RWPE2 (cell line): ENCODE results near the gene PAK2.

Experiments
- ATAC-seq: fragments of 200-7000 bp; cut with Tn5 transposase; 3 replicates; pipeline ENCODE4 v1.9.1; 2021; ENCODE audit warnings: low read depth
- DNase-seq: peaks from one replicate; pipeline ENCODE4 v3.0.0-alpha.2; 2020; ENCODE audit warnings: low spot score
- H3K27ac ChIP-seq: fragments of 450-650 bp; 2 replicates; pipeline ENCODE4 v1.5.1; 2017; ENCODE audit warnings: mild to moderate bottlenecking; ENCODE audit not compliant: poor library complexity, severe bottlenecking
- H3K27me3 ChIP-seq: fragments of 250-450 bp; sonication (Bioruptor Pico); 2 replicates; pipeline ENCODE4 v1.5.1; 2021; ENCODE audit warnings: mild to moderate bottlenecking, moderate library complexity; ENCODE audit not compliant: insufficient read depth, poor library complexity, severe bottlenecking
- H3K36me3 ChIP-seq: fragments of 250-450 bp; sonication (Bioruptor Pico); 2 replicates; pipeline ENCODE4 v1.5.1; 2020; ENCODE audit warnings: low read depth, mild to moderate bottlenecking, moderate library complexity
- H3K4me1 ChIP-seq: fragments of 250-450 bp; sonication (Bioruptor Pico); 2 replicates; pipeline ENCODE4 v1.5.1; 2021; ENCODE audit warnings: mild to moderate bottlenecking, moderate library complexity; ENCODE audit not compliant: insufficient read depth, poor library complexity, severe bottlenecking
- H3K4me3 ChIP-seq: fragments of 250-450 bp; sonication (Bioruptor Pico); 2 replicates; pipeline ENCODE4 v1.5.1; 2021; ENCODE audit warnings: mild to moderate bottlenecking, moderate library complexity; ENCODE audit not compliant: severe bottlenecking
- H3K9me3 ChIP-seq: fragments of 250-450 bp; sonication (Bioruptor Pico); 2 replicates; pipeline ENCODE4 v1.5.1; 2021; ENCODE audit warnings: mild to moderate bottlenecking, moderate library complexity; ENCODE audit not compliant: severe bottlenecking
- TF ChIP-seq, protein P1 (sequence below): fragments of 450-650 bp; IDR thresholded peaks from one replicate; pipeline ENCODE4 v1.5.1; 2017; ENCODE audit warnings: mild to moderate bottlenecking, moderate library complexity; ENCODE audit not compliant: poor library complexity, severe bottlenecking

PAK2 gene

DNA sequence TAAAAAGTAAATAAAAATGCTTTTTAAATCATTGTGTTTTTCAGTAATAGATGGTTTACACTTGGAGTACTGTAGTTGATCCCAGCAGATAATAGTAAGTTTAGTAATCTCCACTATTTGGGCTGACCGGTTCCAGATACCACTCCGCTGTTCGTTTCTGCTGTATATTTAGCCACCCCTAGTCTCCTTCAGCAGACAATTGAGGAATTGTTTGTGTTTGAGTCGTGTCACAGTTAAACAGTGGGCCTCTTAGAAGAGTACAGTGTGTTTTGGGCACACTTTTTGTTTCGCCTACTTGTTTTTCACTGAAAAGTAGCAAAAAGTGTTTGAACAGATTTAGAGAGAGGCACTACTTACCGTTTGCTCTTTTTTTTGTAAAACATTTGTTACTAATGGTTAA lies 33.2 kb downstream of the PAK2 start:
- ATAC-seq (no peak), DNase-seq (no peak)
- TF ChIP-seq, protein P1, sequence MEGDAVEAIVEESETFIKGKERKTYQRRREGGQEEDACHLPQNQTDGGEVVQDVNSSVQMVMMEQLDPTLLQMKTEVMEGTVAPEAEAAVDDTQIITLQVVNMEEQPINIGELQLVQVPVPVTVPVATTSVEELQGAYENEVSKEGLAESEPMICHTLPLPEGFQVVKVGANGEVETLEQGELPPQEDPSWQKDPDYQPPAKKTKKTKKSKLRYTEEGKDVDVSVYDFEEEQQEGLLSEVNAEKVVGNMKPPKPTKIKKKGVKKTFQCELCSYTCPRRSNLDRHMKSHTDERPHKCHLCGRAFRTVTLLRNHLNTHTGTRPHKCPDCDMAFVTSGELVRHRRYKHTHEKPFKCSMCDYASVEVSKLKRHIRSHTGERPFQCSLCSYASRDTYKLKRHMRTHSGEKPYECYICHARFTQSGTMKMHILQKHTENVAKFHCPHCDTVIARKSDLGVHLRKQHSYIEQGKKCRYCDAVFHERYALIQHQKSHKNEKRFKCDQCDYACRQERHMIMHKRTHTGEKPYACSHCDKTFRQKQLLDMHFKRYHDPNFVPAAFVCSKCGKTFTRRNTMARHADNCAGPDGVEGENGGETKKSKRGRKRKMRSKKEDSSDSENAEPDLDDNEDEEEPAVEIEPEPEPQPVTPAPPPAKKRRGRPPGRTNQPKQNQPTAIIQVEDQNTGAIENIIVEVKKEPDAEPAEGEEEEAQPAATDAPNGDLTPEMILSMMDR: no peak
- H3K4me1 ChIP-seq: peaks cover 25% of the 10 kb centered on the region
- H3K4me3 ChIP-seq: no peak overlapping the region
- H3K9me3 ChIP-seq: no peaks in the 10 kb centered on the region
- H3K27me3 ChIP-seq: no peaks in the 10 kb centered on the region
- H3K36me3 ChIP-seq: peaks cover 12% of the 10 kb centered on the region
- peak overlapping the region; percentile 75 for H3K27ac ChIP-seq

DNA sequence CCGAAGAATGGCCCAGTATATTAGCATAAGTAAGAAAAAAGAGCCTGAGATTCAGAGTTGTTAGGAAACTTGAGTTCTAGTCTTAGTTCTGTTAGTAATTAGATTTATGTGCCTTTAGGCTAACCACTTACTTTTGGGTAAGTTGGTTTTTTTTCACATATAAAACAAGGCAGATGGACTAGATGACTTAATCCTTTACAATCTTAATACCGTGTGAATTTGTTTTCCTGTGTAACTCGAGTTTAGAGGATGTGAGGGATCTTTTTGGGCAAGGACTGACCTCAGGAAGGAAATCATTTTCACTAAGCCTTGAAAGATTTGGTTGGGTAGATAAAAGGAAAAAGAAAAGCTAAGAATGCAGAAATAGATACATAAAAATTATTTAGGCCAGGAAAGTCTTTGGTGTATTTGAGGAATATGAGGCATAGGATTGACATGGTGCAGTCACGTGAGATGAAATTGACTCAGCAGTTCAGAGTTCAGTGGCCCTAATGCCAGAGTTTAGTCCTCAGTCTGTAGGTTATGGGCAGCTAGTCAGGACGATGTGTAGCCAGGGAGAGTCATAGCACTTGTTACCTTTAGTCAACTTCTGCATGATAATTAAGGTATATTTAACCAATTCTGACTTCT lies 34.6 kb downstream of the PAK2 start:
- TF ChIP-seq, protein P1: no peak
- no peak overlapping the region for H3K4me3 ChIP-seq
- H3K36me3 ChIP-seq: peaks cover 5% of the 10 kb centered on the region; the same call in 1 of the 2 replicates
- peak overlapping the region; percentile 75 for H3K27ac ChIP-seq
- no peaks in the 10 kb centered on the region for H3K27me3 ChIP-seq
- ATAC-seq (peak; percentile 63), DNase-seq (no peak)
- peaks cover 39% of the 10 kb centered on the region for H3K4me1 ChIP-seq
- no peaks in the 10 kb centered on the region for H3K9me3 ChIP-seq

DNA sequence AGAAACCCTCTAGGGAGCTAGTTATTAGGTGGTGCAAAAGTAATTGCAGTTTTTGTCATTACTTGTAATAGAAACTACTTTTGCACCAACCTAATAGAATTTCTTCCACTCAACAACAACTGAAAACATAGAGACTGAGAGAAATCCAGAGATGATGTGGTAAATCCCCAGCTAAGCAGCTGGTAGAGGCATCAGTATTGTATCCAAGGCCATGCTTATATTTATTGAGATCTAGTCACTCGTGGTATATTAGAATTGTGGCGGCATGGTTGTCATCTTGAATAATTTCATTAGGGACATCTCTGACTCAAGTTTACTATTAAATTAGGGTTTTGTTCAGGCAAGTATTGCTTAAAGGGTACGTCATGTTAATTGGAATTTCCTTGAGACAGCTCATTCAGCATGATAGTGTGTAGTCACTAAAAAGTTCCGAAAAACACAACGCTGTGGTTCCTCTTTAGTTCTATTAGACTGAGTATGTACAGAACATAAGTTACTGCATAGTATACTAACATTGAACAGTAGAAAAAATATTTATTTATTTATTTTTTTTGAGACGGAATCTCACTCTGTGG lies 35.3 kb downstream of the PAK2 start:
- Histone ChIP-seq H3K4me3 (no peak overlapping the region), H3K4me1 (peaks cover 45% of the 10 kb centered on the region), H3K27me3 (no peaks in the 10 kb centered on the region), H3K36me3 (peaks cover 11% of the 10 kb centered on the region), H3K27ac (peak overlapping the region; percentile 75), H3K9me3 (no peaks in the 10 kb centered on the region)
- ATAC-seq (peak; percentile 61), DNase-seq (no peak)
- TF ChIP-seq, protein P1: no peak

DNA sequence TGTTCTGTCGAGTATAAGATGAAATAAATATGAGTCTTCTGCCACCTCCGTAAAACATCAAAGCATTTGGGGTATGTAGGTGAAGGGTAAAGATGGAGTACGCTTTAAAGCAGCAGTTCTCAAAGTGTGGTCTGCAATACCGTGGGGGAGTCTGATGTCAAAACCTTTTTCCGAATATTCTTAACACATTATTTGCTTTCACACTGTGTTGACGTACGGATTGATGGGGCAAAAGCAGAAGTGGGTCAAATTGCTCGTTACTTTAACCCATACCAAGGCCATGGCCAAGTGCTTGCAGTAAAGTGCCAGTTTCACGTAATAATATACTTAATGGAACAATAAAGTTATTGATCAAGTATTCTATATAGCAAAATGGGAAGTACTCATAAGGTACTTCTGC lies 36.3 kb downstream of the PAK2 start:
- Histone ChIP-seq H3K4me3 (no peak overlapping the region), H3K9me3 (no peaks in the 10 kb centered on the region), H3K27me3 (no peaks in the 10 kb centered on the region), H3K27ac (no peak overlapping the region), H3K4me1 (peaks cover 45% of the 10 kb centered on the region), H3K36me3 (peaks cover 15% of the 10 kb centered on the region)
- DNase-seq (no peak), ATAC-seq (no peak)
- TF ChIP-seq, protein P1: no peak

DNA sequence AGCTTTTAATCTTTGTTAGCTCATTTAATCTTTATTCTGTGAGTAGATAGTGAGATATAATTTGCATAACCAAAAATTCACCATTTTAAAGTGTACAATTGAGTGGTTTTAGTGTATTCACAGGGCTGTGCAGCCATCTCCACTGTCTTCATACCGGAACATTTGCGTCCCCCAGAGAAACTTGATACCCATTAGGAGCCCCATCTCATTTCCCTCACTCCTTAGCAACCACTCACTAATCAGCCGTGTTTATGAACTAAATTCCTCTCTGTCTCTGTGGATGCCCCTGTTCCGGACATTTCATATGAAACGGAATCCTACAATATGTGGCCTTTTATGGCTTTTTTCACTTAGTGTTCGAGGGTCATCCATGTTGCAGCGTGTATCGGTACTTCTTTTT lies 38.2 kb downstream of the PAK2 start:
- TF ChIP-seq, protein P1: no peak
- no peak overlapping the region for H3K4me3 ChIP-seq
- peaks cover 17% of the 10 kb centered on the region for H3K36me3 ChIP-seq
- H3K4me1 ChIP-seq: peaks cover 45% of the 10 kb centered on the region
- peak overlapping the region; percentile 65 for H3K27ac ChIP-seq
- ATAC-seq (no peak), DNase-seq (no peak)
- no peaks in the 10 kb centered on the region for H3K9me3 ChIP-seq
- H3K27me3 ChIP-seq: no peaks in the 10 kb centered on the region
